ENCODE measurements around the gene EWSR1.

DNA sequence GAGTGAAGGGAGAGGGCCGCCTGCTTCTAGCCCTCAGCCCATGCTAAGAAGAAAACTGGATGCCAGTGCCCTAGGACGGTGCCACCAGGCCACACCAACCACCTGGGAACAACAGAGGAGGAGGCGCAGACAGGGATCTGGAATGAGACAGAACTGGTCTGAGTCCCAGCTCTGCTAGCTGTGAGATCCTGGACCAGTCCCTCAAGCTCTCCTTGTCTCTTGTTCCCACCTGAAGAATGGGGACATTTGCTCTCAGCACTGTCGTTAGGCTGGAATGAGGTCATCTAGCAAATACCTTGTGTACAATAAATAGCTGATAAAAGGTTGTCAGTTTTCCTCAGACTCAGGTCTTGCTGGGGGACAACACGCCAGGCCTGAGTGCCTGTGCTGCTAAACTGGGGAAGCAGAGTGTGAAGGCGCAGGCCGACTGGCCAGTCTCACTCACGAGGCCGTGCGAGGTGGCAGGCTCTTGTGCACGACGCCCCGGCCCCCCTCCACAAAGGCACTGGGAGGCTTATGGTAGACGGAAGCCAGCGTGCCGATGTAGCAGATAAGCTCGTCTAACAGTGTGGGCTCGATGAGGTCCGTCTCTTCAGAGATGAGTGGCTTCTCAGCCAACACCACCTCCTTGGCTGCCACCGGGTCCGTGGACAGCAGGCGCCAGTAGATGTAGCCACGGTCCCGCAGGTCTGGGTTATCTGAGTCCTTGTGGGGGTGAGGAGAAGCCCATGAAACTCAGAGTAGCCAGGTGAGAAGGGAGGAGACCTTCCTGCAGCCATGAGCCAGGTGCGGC, 73.2 kb downstream of the EWSR1 start:
- TF ChIP-seq, protein P1, sequence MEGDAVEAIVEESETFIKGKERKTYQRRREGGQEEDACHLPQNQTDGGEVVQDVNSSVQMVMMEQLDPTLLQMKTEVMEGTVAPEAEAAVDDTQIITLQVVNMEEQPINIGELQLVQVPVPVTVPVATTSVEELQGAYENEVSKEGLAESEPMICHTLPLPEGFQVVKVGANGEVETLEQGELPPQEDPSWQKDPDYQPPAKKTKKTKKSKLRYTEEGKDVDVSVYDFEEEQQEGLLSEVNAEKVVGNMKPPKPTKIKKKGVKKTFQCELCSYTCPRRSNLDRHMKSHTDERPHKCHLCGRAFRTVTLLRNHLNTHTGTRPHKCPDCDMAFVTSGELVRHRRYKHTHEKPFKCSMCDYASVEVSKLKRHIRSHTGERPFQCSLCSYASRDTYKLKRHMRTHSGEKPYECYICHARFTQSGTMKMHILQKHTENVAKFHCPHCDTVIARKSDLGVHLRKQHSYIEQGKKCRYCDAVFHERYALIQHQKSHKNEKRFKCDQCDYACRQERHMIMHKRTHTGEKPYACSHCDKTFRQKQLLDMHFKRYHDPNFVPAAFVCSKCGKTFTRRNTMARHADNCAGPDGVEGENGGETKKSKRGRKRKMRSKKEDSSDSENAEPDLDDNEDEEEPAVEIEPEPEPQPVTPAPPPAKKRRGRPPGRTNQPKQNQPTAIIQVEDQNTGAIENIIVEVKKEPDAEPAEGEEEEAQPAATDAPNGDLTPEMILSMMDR (IDR thresholded peaks at IDR 0.05), result no peak
- no peak for TF ChIP-seq POLR2A (IDR thresholded peaks at IDR 0.05)
